K562 (cell line): Measurements from ENCODE around the gene ADIPOQ. TPM values are rescaled to one million over a fixed set of nuclear protein-coding genes. Genes with fewer than 3 reads are reported as not detected.

ENCODE experiments used
- ADNP ChIP-seq: fragments of 200-800 bp; sonication (Bioruptor generic); IDR thresholded peaks from 2 replicates; pipeline ENCODE4 v1.6.1; 2016; ENCODE audit warnings: missing genetic modification characterization, missing compliant biosample characterization
- BCOR ChIP-seq: fragments of 450-650 bp; IDR thresholded peaks from 2 replicates; pipeline ENCODE4 v1.6.1; 2016
- CBX5 ChIP-seq: IDR thresholded peaks from 2 replicates; pipeline ENCODE4 v1.6.1; 2014; ENCODE audit warnings: low read depth, borderline replicate concordance
- DNMT1 ChIP-seq: fragments of 450-650 bp; IDR thresholded peaks from 2 replicates; pipeline ENCODE4 v1.6.1; 2016; ENCODE audit warnings: antibody characterized with exemption, mild to moderate bottlenecking
- ETV6 ChIP-seq, 3 experiments: fragments of 150-350 bp in 1 of 3; sonication (generic) in 1 of 3; formaldehyde crosslinking in 1 of 3; IDR thresholded peaks; 2 replicates each; pipeline versions ENCODE4 v1.6.1 to v1.8.0; 2014 to 2022; ENCODE audit warnings: borderline replicate concordance in 2 of 3, low read depth in 2 of 3, antibody characterized with exemption in 1 of 3, low read length in 1 of 3, mild to moderate bottlenecking in 1 of 3, missing genetic modification reagents in 1 of 3
- GABPA ChIP-seq: fragments of 200-800 bp; sonication (Bioruptor generic); conservative IDR thresholded peaks from 2 replicates; pipeline ENCODE4 v1.6.1; 2016; ENCODE audit warnings: low read depth, missing genetic modification characterization, missing compliant biosample characterization
- HDAC3 ChIP-seq: fragments of 450-650 bp; IDR thresholded peaks from 2 replicates; pipeline ENCODE4 v1.6.1; 2018; ENCODE audit warnings: borderline replicate concordance, mild to moderate bottlenecking, moderate library complexity; ENCODE audit not compliant: partially characterized antibody
- KLF10 ChIP-seq: fragments of 250-450 bp; sonication (Bioruptor Pico); IDR thresholded peaks from 2 replicates; pipeline ENCODE4 v1.6.1; 2021; ENCODE audit warnings: matching md5 sums
- MNT ChIP-seq, 2 experiments: fragments of 450-650 bp; conservative IDR thresholded peaks; 2 replicates each; pipeline ENCODE4 v1.6.1; 2017; ENCODE audit warnings: mild to moderate bottlenecking in 2 of 2, moderate library complexity in 2 of 2
- PML ChIP-seq: IDR thresholded peaks from 2 replicates; pipeline ENCODE4 v1.6.1; 2012; ENCODE audit warnings: low read length, inconsistent platforms
- RCOR1 ChIP-seq, 2 experiments: IDR thresholded peaks; 2 replicates each; pipeline ENCODE4 v1.6.1; 2012; ENCODE audit warnings: low read depth in 2 of 2, low read length in 2 of 2, borderline replicate concordance in 1 of 2, improper control_type of control experiment in 1 of 2
- RHOXF2B ChIP-seq: fragments of 250-450 bp; sonication (Bioruptor Pico); conservative IDR thresholded peaks from 2 replicates; pipeline ENCODE4 v1.5.1; 2021
- TAF1 ChIP-seq: IDR thresholded peaks from 2 replicates; pipeline ENCODE4 v1.6.1; 2011; ENCODE audit warnings: mild to moderate bottlenecking, low read length, moderate library complexity; ENCODE audit not compliant: insufficient read depth, control insufficient read depth, severe bottlenecking; ENCODE audit errors: extremely low read depth
- ZBTB1 ChIP-seq: sonication (generic); formaldehyde crosslinking; IDR thresholded peaks from 2 replicates; pipeline ENCODE4 v1.8.1; 2023; ENCODE audit warnings: missing genetic modification reagents, low read depth, mild to moderate bottlenecking, borderline replicate concordance
- ZC3H11A ChIP-seq: IDR thresholded peaks from 2 replicates; pipeline ENCODE4 v1.6.1; 2012; ENCODE audit warnings: low read depth, low read length, improper control_type of control experiment
- ZEB2 ChIP-seq: fragments of 450-650 bp; IDR thresholded peaks from 2 replicates; pipeline ENCODE4 v1.6.1; 2016
- ZFPM2 ChIP-seq: fragments of 250-450 bp; sonication (Bioruptor Pico); IDR thresholded peaks from 2 replicates; pipeline ENCODE4 v1.5.1; 2022; ENCODE audit warnings: mild to moderate bottlenecking
- ZNF12 ChIP-seq: sonication (generic); formaldehyde crosslinking; IDR thresholded peaks from 2 replicates; pipeline ENCODE4 v1.4.0; 2020; ENCODE audit warnings: mild to moderate bottlenecking, missing genetic modification reagents
- ZNF511 ChIP-seq: sonication (generic); formaldehyde crosslinking; IDR thresholded peaks from 2 replicates; pipeline ENCODE4 v1.8.0; 2022; ENCODE audit warnings: mild to moderate bottlenecking, missing genetic modification reagents
- ZNF740 ChIP-seq, 3 experiments: fragments of 200-800 bp in 1 of 3; sonication (Bioruptor generic) in 1 of 3; sonication (generic) in 1 of 3; formaldehyde crosslinking in 1 of 3; IDR thresholded peaks; 2 replicates each; pipeline versions ENCODE4 v1.6.1 to v1.8.0; 2016 to 2022; ENCODE audit warnings: mild to moderate bottlenecking in 2 of 3, missing compliant biosample characterization in 2 of 3, missing genetic modification characterization in 2 of 3, missing genetic modification reagents in 1 of 3
- polyA plus RNA-seq, 8 experiments: library from polyadenylated mRNA; depleted of rRNA in 4 of 8; stranded (reverse) in 5 of 8; unstranded in 3 of 8; fragments of >200 nt; fragmentation: Nextera tagmentation in 2 of 8; fragmentation: Illumina TruSeq in 1 of 8; extraction: Ambion mirVana in 2 of 8; extraction: Trizol in 1 of 8; gene quantifications; 2 replicates each; pipeline versions ENCODE4 v1.2.1 to v1.2.3, GENCODE V29; 2011 to 2014; ENCODE audit warnings: inconsistent platforms in 1 of 8, missing spikeins in 1 of 8
- total RNA-seq, 7 experiments: library from RNA; depleted of rRNA in 6 of 7; stranded (reverse); fragments of >200 nt in 6 of 7; fragmentation: Illumina TruSeq in 2 of 7; extraction: Trizol in 2 of 7; gene quantifications; 2 replicates each; pipeline versions ENCODE4 v1.2.1 to v1.2.3, GENCODE V29; 2011 to 2021; ENCODE audit warnings: low replicate concordance in 1 of 7
- TF ChIP-seq, protein P1 (sequence below): sonication (generic); formaldehyde crosslinking; IDR thresholded peaks from 2 replicates; pipeline ENCODE4 v1.8.1; 2023; ENCODE audit warnings: mild to moderate bottlenecking, missing genetic modification reagents

Gene ADIPOQ
- total and polyA plus RNA-seq, 9 of the 15 experiments (the other 6 are each of a cell fraction or from before 2014, with no cell fraction given) = 0.01 to 0.04 (median 0.03) TPM; not detected in 4

DNA sequence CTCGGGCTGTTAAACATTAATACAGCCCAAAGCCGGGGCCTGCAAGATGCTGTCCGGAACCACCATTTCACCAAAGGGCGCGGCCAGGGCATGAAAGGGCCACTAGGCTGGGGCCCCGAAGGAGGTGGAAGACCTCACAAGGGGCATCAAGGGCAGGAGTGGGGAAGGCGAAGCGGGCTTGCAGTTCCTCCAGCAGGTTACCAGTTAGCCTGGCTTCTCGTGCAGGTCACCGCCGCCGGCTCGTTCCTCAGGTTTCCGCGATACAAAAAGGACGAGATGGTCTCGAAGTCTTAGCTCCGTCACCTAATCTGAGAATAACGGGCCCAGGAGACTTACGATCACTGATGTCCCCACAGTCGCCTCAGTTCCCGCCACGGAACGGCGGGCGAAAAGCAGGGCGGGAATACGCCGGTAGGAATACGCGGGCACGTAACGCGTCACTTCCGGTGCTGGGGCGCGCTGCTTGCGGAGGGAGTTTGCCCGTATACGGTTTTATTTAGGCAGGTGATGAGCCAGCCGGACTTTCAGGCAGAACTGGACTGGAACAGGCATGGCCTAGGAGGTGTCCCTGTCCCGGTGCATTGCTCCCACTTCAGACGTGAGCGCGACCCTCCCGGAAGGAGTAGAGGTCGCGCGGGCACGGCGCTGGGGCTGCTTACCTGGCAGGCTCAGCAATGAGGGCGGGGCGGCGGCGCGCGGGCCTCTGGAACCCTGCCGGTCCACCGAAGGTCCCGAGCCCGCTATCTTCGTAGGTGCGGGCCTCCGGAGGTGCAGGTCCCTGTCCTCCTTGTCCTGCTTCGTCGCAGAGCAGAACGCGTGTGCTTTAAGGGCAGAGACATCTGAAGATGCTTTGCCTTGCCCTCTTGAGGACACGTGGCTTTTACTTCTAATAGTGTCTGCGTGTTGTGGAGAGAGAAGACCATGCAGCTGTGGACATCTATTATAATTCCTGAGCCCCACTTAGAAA, 36.1 kb upstream of the ADIPOQ start, which contains the start of gene RFC4 (continued):
- TF ChIP-seq, protein P1, sequence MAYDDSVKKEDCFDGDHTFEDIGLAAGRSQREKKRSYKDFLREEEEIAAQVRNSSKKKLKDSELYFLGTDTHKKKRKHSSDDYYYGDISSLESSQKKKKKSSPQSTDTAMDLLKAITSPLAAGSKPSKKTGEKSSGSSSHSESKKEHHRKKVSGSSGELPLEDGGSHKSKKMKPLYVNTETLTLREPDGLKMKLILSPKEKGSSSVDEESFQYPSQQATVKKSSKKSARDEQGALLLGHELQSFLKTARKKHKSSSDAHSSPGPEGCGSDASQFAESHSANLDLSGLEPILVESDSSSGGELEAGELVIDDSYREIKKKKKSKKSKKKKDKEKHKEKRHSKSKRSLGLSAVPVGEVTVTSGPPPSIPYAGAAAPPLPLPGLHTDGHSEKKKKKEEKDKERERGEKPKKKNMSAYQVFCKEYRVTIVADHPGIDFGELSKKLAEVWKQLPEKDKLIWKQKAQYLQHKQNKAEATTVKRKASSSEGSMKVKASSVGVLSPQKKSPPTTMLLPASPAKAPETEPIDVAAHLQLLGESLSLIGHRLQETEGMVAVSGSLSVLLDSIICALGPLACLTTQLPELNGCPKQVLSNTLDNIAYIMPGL = peak; percentile 85; the same call in 1 of the 2 replicates
- TF ChIP-seq ZC3H11A = 0 out of 2 replicates have a peak, but pooled peaks have one; percentile 53
- TF ChIP-seq DNMT1 = no peak
- TF ChIP-seq CBX5 = 0 out of 2 replicates have a peak, but pooled peaks have one; percentile 22
- no peak for TF ChIP-seq ADNP (tag)
- peak; percentile 69; the same call in 1 of the 2 replicates for TF ChIP-seq ZFPM2
- 0 out of 2 replicates have a peak, but pooled peaks have one; percentile 16 for TF ChIP-seq BCOR
- 0 out of 2 replicates have a peak, but pooled peaks have one; percentile 16 for TF ChIP-seq ZNF12 (CRISPR knock-in tag)
- TF ChIP-seq ZBTB1 = no peak; the same call in 1 of the 2 replicates
- TF ChIP-seq TAF1 = peak; percentile 91
- peak; percentile 84; the same call in 1 of the 2 replicates for TF ChIP-seq ZEB2
- TF ChIP-seq ZNF511 (CRISPR knock-in tag) = peak; percentile 85
- TF ChIP-seq HDAC3 = peak; percentile 32
- peak; percentile 85 to 88 for TF ChIP-seq MNT (conservative IDR thresholded peaks at IDR 0.05)
- TF ChIP-seq ETV6 (IDR thresholded peaks at IDR 0.05; ENCODE audit: borderline replicate concordance in 1 of 2, low read depth in 2 of 2, low read length in 1 of 2) = no peak
- 0 out of 2 replicates have a peak, but pooled peaks have one; percentile 22 for TF ChIP-seq ETV6 (CRISPR knock-in tag; IDR thresholded peaks at IDR 0.05; ENCODE audit: borderline replicate concordance)
- TF ChIP-seq PML = peak; percentile 75; the same call in 1 of the 2 replicates
- no peak for TF ChIP-seq KLF10
- peak in 1 of 2 experiments; percentile 10; a peak in 1 of 4 replicates for TF ChIP-seq RCOR1 (IDR thresholded peaks at IDR 0.05; ENCODE audit: borderline replicate concordance in 1 of 2, low read depth in 2 of 2, low read length in 2 of 2)
- no peak for TF ChIP-seq RHOXF2B (CRISPR knock-in tag)
- peak; percentile 96 for TF ChIP-seq GABPA (tag)
- TF ChIP-seq ZNF740 (CRISPR knock-in tag; IDR thresholded peaks at IDR 0.05) = 0 out of 2 replicates have a peak, but pooled peaks have one; percentile 57
- TF ChIP-seq ZNF740 (tag; IDR thresholded peaks at IDR 0.05) = no peak
